CD4-positive, alpha-beta T cell treated with Interleukin-15 for 1 hour (primary cell): ENCODE measurements around the gene TLCD3B.
A peak's percentile ranks its signal among the peaks of the same experiment; 100 is the strongest.
"Not testable (repeated sequence)": the region's sequence is repeated elsewhere in the genome, so short reads cannot be mapped to it uniquely, and the experiment has no call there.

Experiments
- DNase-seq: peaks from one replicate; pipeline ENCODE4 v3.0.0-alpha.2; 2020

Gene TLCD3B

DNA sequence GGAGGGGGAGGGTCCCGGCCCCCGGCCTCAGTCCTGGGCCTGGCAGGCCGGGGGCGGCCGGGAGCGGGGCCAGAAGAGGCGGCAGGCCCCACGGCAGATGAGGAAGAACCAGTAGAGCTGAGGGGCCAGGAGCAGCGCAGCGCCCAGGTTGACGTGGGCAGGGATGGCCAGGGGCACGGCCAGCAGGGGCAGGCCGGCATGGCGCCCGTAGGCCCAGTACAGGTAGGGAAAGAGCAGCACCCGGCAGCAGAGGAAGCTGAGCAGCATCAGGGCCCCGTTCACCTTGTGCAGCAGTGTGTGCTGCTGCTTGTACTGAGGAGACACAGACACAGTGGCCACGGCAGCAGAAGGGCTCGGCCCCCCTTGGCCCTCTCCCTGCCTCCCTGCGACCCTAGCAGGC lies 5.9 kb downstream of the TLCD3B start:
- DNase-seq, result no peak

DNA sequence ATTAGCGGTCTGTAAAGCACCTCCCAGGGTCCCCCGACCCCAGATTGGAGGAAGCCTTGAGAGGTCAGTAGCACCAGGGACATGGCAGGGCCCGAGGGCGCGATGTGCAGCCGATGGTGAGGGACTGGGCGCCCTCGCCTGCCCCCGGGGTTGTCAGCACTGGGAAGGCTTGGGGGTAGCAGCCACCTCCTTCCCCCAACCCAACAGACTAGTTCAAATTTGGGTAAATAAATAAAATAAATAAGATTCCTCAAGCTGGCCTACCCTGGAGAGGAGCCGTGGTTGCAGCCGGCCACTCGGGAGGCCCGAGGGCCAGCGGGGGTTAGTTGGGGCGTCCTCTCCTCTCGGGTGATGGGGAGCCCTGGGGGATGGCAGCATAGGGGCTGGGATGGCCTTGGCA lies 6.6 kb downstream of the TLCD3B start:
- no peak for DNase-seq

DNA sequence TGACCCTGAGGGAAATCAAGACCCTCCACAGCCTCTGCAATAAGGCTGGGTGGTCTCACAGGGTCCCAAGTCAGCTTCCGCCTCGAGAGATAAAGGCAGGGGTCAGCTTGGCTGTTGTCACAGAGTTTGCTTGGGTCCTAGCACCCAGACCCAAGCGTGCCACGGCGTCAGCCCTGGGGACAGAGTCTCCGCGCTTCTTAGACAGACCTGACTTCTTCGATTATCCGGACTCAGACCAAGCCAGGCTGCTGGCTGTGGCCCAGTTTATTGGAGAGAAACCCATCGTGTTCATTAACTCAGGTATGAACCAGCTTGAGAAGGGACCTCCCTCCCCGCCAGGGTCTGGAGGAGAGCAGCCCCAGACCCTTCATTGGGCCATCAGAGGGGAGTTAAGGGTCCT lies 7.5 kb downstream of the TLCD3B start:
- DNase-seq, result no peak

DNA sequence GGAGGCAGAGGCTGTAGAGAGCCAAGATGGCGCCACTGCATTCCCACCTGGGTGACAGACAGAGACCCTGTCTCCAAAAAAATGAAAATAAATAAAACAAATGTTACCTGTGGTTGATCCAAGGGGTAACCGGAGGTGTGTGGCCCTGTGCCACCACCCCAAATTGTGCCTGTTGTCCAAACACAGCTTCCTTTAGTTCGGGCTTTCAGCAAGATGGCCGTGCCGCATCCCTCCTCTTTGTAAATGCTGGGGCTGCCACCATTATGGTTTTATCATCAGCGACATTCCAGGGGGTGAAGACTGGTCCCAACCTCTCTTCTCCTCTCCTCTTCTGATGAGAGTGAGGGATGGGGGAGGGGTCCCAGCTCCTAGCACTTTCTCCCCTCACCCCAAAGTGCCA lies 8.2 kb downstream of the TLCD3B start, which contains the start of gene C16orf92:
Gene C16orf92 (plus strand): TSS at position 312 of the 400 bp plus-strand sequence. CDS start 143 bp downstream, outside the sequence.
- no peak for DNase-seq

DNA sequence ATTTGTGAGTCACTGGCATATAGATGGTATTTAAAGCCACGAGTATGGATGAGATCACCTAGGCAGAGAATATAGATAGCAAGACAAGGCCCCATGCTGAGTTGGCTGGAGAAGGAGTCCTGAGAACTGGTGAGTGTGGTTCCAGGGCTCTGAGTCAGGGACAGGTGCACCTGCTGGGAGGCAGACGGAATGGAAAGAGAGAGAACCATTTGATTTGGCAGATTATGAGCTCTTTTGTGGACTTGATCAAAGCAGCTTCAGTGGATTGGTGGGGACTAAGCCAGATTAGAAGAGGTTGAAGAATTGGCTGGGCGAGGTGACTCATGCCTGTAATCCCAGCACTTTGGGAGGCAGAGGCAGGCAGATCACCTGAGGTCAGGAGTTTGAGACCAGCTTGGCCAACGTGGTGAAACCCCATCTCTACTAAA lies 12.3 kb downstream of the TLCD3B start:
- DNase-seq, result no peak

DNA sequence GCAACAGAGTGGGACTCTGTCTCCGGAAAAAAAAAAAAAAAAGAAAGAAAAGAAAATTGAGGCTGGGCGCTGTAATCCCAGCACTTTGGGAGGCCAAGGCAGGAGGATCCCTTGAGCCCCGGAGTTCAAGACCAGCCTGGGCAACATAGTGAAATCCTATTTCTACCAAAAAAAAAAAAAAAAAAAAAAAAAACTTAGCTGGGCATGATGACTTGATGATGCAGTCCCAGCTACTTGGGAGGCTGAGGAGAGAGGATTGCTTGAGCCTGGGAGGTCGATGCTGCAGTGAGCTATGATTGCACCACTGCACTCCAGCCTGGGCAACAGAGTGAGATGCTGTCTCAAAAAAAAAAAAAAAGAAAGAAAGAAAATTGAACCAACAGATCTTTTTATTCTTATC lies 13.1 kb downstream of the TLCD3B start:
- not testable (repeated sequence) for DNase-seq

DNA sequence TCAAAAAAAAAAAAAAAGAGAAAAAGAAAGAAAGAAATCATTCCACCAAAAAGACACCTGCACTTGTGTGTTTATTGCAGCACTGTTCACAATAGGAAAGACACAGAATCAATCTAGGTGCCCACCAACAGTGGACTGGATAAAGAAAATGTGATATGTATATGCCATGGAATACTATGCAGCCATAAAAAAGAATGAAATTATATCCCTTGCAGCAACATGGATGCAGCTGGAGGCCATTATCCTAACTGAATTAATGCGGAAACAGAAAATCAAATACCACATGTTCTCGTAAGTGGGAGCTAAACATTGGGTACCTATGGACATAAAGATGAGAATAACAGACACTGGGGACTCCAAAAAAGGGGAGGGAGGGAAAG lies 13.8 kb downstream of the TLCD3B start:
- DNase-seq, result no peak

DNA sequence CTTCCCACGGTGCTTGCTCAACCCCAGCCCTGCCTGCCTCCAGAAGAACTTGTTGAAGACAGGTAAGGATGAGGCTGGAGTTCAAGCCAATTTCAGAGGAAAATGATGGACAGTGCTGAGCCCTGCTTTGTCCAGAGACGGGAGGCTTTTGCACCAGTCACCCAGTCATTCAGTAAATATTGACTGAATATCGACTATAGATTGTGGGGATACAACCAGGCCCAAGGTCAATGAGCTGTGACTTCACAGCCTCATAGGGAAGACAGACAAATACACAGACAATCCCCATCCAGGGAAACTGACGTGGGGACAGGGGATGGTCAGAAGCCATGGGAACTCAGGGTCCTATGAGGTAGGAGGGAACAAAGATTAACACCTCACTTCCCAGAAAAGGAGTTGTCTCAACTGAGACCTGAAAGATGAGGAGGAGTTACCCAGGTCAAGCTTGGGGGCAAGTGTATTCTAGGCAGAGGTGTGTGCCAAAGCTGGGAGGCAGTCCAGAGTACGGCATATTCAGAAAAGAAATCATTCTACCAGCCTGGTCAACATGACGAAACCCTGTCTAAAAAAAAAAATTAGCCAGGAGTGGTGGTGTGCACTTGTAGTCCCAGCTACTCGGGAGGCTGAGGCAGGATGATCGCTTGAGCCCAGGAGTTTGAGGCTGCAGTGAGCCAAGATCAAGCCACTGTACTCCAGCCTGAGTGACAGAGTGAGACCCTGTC lies 14.4 kb downstream of the TLCD3B start:
- DNase-seq, result no peak

DNA sequence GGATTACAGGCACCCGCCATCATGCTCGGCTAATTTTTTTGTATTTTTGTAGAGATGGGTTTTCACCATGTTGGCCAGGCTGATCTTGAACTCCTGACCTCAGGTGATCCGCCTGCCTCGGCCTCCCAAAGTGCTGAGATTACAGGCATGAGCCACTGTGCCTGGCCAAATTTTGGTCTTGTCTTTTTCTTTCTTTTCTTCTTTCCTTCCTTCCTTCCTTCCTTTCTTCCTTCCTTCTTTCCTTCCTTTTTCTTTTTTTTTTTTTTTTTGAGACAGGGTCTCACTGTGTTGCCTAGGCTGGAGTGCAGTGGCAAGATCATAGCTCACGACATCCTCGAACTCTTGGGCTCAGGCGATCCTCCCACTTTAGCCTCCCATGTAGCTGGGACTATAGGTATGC lies 15.6 kb downstream of the TLCD3B start:
- not testable (repeated sequence) for DNase-seq

DNA sequence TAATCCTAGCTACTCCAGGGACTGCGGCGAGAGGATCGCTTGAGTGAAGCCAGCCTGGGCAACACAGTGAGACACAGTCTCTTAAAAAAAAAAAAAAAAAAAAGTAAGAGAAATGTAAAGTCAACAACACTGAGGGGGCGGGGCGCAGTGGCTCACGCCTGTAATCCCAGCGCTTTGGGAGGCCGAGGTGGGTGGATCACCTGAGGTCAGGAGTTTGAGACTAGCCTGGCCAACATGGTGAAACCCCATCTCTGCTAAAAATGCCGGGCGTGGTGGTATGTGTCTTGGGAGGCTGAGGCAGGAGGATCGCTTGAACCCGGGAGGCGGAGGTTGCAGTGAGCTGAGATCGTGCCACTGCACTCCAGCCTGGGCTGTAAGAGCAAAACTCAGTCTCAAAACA lies 18.5 kb downstream of the TLCD3B start:
- not testable (repeated sequence) for DNase-seq

DNA sequence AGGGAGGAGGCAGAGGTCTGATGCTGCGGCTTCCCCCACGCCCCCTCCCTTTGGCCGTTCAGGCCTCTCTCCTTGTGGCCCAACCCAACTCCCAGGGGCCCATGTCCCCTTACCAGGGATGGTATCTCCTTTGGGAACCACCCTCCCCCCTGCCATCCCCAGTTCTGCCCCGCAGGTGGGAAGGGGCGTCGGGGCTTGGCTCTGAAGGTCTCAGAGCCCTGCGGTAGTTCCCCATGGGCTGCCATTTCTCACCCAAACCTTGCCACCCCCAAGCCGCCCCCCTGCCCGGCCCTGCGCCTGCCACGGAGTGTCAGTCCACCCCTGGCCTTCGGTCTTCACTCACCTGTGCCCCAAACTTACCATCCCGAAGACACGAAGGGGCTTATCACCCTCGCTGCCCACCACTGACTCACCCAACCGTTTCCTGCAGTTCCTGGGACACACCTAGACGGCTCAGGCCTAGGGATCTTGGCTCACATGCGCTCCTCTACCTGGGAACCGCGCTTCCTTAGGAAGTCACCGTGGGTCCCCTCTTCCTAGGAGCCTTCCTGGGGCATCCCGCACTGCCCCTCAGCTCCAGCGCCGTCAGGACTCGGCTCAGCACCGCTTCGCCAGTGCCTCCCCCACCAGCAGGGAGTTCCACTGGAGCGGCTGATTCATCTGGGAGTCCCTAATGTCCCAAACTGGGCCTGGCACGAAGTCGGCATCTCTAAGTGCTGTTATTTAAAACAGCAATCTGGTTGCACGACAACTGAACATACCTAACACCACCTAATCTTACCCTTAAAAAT lies 19.2 kb downstream of the TLCD3B start:
- DNase-seq, result no peak

DNA sequence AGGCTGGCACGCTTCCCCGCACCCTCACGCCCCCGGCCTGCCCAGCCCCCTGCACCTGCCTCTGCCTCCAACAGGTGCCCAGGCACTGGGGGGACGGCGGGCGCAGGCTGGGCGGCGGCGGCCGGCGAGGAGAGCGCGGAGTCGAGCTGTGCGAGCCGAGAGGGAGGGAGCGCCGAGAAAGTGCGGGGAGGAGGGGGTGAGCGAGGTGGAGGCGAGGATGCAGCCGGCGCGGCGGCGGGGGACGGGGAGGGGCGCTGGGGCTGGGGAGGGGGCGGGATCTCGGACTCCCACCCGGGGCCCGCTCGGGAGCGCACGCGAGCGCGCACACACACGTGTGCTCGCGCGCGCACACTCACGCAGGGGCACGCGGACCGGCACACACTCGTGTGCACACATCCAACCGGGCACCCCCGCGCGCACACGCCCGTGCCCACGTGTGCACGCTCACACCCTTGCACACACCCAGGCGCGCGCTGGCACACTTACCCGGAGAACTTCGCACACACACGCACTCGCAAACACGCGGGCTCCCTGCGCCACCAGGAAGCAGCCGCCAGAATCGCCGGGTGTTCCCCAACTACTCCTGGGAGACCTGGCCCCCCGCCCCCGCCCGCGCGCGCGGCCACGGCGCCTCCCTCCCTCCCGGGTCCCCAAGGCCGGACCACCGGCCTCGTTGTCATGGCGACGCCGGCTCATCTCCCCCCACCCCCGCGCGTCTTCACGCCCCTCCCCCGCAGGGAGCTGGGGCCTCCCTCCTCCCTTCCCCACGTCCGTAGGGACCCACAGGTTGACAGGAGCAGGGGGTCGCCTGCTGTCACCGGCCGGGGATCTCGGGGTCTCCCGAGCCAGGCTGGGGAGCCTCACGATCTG lies 20.0 kb downstream of the TLCD3B start, which contains the start of gene DOC2A:
Gene DOC2A (minus strand): TSS at position 184 of the 870 bp plus-strand sequence. CDS start 805 bp downstream, outside the sequence.
- DNase-seq, result no peak

DNA sequence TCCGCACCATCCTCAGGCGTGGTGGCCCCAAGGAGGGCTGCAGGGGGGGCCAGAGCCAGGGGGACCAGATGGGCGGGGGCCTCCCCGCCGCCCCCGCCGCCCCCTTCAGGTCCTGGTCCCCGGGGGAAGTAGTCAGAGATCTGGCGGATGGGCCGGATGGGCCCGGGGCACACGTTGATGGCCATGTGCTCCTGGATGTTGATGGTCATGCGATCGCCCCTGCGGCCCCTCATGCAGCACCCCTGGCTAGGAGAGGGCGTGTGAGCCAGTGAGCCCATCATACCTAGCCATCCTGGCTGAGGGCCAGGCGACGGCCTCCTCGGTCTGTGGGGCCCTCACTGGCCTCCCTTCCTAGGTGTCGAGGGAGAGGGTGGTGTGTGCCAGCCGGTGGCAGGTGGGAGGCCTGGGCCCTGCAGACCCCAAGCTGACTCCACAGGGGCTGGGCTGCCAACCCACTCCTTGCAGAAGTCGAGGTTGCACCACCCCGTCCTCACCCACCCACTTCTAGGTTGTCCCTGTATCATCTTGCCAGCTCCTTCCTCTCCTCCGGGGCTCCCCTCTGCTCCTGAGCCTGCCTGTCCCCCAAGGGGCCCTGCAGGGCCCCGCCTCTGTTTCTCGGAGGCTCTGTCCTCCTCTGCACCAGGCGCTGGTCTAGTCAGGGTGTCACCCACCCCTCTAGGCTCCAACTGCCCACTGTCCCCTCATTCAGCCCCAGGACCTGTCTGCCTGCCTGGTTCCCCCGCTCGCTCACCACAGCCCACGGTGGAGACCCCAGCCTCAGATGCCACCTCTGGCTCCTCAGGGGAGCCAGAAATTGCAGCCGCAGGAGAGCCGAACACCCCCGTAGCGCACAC lies 20.9 kb downstream of the TLCD3B start:
- no peak for DNase-seq

DNA sequence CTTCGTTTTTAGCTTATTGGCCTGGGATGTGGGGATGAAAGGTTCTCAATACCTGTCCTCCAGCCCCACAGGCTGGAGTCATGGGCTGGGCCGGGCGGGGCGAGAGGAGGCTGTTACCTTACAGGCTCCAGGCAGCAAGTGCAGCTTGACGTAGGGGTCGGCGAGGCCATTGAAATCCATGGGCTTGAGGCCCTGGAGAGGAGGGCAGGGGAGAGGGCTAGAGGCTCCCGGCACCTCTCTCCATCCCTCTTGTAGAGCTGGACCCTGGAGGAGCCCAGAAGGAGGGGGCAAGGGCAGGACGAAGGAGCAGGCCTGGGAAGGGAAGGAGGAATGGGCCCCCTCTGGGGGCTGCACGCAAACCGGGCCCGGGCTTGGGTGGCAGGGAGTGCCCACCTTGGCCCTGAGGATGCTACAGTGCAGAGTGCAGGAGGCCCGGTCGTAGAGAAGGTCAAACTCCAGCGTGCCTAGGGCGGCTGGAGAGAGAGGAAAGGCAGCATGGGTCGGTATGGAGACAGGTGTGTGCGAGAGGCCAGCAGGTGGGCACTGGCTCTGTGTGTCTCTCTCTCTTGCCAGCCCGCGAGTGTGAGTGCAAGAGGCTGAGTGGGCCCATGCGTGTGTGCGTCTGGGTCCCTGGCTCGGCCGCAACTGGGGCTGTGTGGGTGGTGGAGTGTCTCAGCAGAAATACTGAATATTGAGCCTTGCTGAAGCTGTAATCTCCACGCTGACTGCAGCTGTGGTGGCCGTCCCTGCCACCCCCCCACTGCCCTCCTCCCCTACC lies 21.8 kb downstream of the TLCD3B start:
- no peak for DNase-seq

DNA sequence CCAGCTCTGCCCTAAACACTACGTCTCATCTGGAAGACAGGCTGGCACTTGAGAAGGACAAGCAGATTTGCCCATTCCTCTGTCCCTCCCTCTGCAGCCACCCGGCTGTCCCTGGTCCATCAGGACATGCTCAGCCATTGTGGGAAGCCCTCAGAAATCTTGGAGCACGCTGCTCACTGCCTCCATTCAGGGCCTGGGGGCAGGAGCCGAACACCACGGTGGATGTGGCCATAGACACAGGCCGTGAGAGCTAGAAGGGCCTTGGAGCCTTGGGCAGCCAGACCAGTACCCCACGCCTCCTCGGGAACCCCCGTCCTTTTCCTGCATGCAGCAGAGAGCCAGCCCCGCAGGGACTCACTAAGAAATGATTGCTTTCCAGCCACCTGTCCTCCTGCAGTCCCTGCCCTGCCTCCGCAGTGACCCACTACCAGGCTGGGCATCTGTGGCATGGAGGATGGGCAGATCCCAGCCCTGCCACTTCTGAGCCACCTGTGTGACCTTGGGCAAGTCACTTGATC lies 23.6 kb downstream of the TLCD3B start:
- DNase-seq, result no peak

DNA sequence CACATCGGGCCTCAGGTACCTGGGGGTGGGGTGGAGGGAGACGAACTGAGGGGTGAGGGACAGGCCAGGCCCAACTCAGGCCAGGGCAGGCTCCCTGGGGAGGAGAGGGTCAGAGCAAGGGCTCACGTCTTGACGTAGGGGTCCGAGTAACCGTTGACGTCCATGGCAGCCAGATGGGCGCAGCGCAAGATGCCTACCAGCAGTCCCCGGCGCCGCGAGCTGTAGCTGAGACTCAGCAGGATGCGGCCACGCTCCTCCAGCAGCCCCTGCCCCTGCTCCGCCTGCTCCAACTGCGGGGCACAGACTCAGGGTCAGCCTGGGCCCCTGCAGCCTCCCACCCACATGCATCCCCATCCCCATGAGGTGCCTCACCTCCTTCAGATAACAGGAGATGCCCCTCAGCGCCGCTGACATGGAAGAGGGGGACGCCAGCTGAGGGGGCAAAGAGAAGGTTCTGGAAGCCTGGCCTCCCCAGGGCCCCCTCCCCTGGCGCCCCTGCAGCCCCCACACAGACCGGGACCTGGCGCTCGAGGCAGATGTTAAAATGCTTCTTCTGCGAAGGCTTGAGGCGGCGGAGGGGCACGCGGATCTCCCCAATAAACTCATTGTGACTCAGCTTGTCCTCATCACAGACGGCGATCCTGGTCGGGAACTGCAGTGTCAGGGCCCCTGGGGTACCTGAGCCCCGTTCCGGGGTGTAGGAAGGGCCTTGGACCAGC lies 24.3 kb downstream of the TLCD3B start:
- no peak for DNase-seq

DNA sequence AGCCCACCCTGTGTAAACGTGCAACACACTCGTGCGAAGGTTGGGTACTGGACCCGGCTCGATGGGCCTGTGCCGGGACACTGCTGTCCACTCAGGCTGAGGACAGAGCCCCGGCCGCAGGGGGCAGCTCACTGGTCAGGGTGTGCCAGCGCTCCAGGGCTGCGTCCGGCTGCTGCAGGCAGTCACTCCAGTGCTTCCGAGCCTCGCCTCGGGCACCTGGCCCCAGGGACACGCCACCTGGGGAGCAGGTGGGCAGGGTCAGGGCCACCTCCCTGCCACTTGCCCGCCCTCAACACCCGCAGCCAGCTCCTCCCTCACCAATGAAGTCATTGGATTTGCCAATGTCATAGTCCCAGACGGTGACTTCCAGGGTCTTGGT lies 25.0 kb downstream of the TLCD3B start:
- DNase-seq, result no peak

DNA sequence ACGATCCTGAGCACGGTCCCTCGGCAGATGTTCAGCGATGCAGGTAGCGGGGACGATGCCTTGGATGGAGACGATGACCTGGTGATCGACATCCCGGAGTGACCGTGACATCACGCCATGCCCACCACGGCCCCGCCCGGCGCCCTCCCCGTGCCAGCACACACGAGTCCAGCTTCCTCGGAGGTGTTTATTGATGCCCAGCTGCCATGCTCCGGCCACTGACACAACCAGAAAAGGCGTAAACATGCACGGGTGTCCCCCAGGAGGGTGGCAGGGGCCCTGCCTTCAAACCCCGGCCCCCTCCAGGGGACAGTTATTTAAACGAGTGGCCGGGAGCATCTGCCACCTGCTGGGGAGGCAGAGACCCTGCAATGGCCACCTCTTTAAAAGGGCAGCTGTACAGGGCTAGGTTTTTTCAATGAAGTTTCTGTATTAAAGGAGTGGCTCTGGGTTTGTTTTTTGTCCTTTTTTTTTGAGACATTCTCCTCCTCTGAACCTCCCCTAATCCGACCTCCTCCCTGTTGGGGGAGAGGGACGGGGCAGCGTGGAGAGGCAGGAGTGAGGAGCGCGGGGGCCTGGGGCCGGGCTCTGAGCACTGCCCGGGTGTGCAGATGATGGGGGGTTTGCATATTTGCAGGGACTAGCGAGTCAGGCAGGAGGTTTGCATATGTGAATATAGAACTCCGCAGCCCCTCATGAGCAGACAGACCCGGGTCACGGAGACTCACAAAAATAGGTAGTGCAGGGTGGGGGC lies 25.6 kb downstream of the TLCD3B start:
- peak; percentile 44 for DNase-seq

DNA sequence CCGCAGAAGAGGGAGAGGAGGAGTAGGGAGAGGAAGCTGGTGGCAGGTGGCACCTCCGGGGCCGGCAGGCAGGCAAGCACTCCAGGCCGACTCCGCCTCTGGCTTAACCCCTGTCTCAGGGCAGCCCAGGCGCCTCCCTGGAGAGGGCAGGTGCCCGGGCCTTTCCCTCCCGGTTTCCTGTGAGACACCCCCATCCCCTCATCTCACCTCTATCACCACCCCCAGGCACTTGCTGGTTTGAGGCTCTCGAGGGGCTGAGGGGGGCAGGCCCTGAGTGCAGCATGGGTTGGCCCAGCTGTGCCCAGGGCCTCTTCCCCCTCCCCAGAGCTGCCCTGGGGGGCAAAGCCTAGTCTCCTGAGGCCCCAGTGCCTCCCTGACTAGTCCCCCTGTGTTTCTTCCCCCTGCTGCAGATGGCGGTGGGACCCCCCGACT lies 26.2 kb downstream of the TLCD3B start:
- DNase-seq, result no peak

DNA sequence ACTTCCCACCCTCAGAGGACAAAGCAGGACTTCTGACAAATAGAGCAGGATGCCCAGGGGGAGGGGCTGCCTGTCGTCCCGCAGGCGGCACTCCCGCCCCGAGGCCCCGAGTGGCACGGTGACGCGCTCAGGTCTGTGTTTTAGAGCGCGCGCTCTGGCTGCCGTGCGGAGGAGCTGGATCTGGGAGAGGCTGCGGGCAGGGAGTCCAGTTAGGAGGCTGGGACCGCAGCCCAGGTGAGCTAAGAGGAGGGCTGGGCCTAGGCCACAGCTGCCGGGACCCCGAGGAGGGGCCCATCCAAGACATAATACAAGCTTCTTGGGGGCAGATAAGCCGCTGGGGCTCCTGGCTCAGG lies 26.7 kb downstream of the TLCD3B start:
- DNase-seq, result no peak
